Suprapubic skin (tissue), 4 donors: ENCODE data around the gene RSPO4. TPM values are rescaled to one million over a fixed set of nuclear protein-coding genes. Genes with fewer than 3 reads are reported as not detected.

Experiments
- DNase-seq, 2 donors: peaks; one replicate each; pipeline ENCODE4 v3.0.0-alpha.2; 2019; ENCODE audit warnings: low spot score in 2 of 2
- H3K27ac ChIP-seq: fragments of 200-600 bp; sonication (generic); one replicate; pipeline ENCODE4 v1.5.1; 2019
- H3K27me3 ChIP-seq: fragments of 200-600 bp; sonication (generic); one replicate; pipeline ENCODE4 v1.5.1; 2019
- H3K36me3 ChIP-seq: fragments of 200-600 bp; sonication (generic); one replicate; pipeline ENCODE4 v1.5.1; 2019
- H3K4me1 ChIP-seq: fragments of 200-600 bp; sonication (generic); one replicate; pipeline ENCODE4 v1.5.1; 2019
- H3K4me3 ChIP-seq: fragments of 200-600 bp; sonication (generic); one replicate; pipeline ENCODE4 v1.5.1; 2019; ENCODE audit warnings: mild to moderate bottlenecking
- H3K9me3 ChIP-seq: fragments of 200-600 bp; sonication (generic); one replicate; pipeline ENCODE4 v1.5.1; 2019
- EP300 ChIP-seq: sonication (generic); formaldehyde crosslinking; IDR thresholded peaks from one replicate; pipeline ENCODE4 v1.6.1; 2017; ENCODE audit warnings: antibody characterized with exemption
- POLR2A ChIP-seq, 2 donors: fragments of 450-650 bp; IDR thresholded peaks; one replicate each; pipeline ENCODE4 v1.6.1; 2017; ENCODE audit warnings: antibody characterized with exemption in 2 of 2, mild to moderate bottlenecking in 2 of 2, moderate library complexity in 2 of 2
- POLR2AphosphoS5 ChIP-seq, 3 donors: sonication (generic); formaldehyde crosslinking; IDR thresholded peaks; one replicate each; pipeline ENCODE4 v1.6.1; 2017; ENCODE audit warnings: antibody characterized with exemption in 3 of 3
- WGBS: methylation state at CpG from one replicate; pipeline ENCODE4 v1.1.5; 2018; 5-methylcytosine and 5-hydroxymethylcytosine counted together
- total RNA-seq, 4 donors: library from RNA; depleted of rRNA; stranded (reverse); fragments of >200 nt; gene quantifications; one replicate each; pipeline ENCODE4 v1.1.0, GENCODE V29; 2016
- TF ChIP-seq, protein P1 (sequence below), 2 donors: fragments of 200-600 bp in 1 of 2; fragments of 450-650 bp in 1 of 2; sonication (generic) in 1 of 2; IDR thresholded peaks; one replicate each; pipeline ENCODE4 v1.5.1; 2016 to 2019; ENCODE audit warnings: antibody characterized with exemption in 2 of 2, mild to moderate bottlenecking in 1 of 2, moderate library complexity in 1 of 2

RSPO4 gene
- total RNA-seq, 4 donors from 2014 or later = 0.26 to 0.91 (median 0.67) TPM

DNA sequence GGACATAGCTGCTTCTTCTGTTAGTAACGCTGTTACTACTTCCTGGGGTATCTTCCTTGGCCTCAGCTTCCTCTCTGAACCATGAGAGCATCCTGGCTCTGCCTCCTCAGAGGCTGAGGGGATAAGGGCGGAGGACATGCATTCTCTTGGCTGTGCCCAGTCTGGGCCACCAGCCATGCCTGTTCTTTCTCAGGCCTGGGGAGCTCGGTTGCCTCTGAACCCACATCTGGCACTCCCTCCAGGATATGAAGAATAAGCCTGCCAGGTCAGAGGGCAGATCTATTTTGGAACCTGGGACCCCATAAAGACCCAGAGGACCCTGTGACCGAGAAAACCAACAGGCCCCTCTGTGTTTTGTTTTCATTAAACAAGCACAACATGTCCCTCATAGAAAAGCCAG is 79.3 kb downstream of the RSPO4 start:
- WGBS = 57% methylated on average over 4 of the region's 4 CpGs
- Histone ChIP-seq H3K4me1 (peaks cover 9% of the 10 kb centered on the region), H3K27me3 (no peaks in the 10 kb centered on the region), H3K36me3 (no peaks in the 10 kb centered on the region), H3K27ac (no peak overlapping the region), H3K4me3 (no peak overlapping the region), H3K9me3 (no peaks in the 10 kb centered on the region)
- no peak for DNase-seq
- TF ChIP-seq POLR2A (IDR thresholded peaks at IDR 0.05) = no peak
- TF ChIP-seq POLR2AphosphoS5 (IDR thresholded peaks at IDR 0.05) = no peak
- no peak for TF ChIP-seq EP300
- TF ChIP-seq, protein P1, sequence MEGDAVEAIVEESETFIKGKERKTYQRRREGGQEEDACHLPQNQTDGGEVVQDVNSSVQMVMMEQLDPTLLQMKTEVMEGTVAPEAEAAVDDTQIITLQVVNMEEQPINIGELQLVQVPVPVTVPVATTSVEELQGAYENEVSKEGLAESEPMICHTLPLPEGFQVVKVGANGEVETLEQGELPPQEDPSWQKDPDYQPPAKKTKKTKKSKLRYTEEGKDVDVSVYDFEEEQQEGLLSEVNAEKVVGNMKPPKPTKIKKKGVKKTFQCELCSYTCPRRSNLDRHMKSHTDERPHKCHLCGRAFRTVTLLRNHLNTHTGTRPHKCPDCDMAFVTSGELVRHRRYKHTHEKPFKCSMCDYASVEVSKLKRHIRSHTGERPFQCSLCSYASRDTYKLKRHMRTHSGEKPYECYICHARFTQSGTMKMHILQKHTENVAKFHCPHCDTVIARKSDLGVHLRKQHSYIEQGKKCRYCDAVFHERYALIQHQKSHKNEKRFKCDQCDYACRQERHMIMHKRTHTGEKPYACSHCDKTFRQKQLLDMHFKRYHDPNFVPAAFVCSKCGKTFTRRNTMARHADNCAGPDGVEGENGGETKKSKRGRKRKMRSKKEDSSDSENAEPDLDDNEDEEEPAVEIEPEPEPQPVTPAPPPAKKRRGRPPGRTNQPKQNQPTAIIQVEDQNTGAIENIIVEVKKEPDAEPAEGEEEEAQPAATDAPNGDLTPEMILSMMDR (IDR thresholded peaks at IDR 0.05) = no peak

DNA sequence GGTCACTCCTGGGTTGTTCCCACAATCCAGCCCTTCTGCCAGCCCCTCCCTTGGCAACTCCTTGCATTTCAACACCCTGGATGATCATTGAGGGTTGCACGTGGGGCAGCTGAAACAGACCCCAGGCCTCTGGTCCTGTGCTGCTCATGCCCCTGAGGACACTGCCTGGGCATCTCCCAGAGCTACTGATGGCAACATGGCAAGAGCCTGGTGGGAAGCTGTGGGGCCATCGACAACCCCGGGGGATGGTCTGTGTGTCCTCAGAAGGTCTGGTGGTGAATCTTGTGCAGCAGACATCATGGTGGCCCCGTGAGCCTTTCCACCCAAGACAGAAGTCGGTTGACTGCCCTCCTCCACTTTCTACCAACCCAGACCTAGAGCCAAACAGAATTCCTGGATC is 81.0 kb downstream of the RSPO4 start:
- Histone ChIP-seq H3K4me3 (no peak overlapping the region), H3K27me3 (peaks cover 3% of the 10 kb centered on the region), H3K27ac (no peak overlapping the region), H3K36me3 (no peaks in the 10 kb centered on the region), H3K4me1 (peaks cover 9% of the 10 kb centered on the region), H3K9me3 (no peaks in the 10 kb centered on the region)
- 90% methylated on average over 4 of the region's 5 CpGs for WGBS
- DNase-seq = no peak
- TF ChIP-seq POLR2A (IDR thresholded peaks at IDR 0.05) (no peak), POLR2AphosphoS5 (IDR thresholded peaks at IDR 0.05) (no peak), EP300 (no peak)
- TF ChIP-seq, protein P1 (IDR thresholded peaks at IDR 0.05) = no peak

DNA sequence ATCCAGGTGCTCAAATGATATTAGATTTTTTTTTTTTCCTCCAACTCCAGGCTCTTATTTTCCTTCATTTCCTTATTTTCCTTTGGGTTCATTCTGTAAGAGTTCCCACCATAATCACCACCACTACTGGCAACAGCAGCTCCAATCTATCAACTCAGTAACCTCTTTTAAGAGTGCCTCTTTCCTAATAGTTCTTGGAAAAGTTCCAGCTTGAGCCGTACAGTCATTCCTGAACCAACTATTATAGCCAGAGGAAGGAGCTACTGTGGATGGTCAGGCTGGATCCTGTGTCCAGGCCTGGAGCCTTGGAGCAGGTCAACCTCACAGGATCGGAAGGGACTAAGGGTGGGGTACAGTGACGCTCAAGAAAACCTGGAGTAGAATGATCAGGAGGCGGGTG is 81.8 kb downstream of the RSPO4 start:
- no peak for DNase-seq
- WGBS = 87% methylated on average over 4 of the region's 4 CpGs
- TF ChIP-seq, protein P1 (IDR thresholded peaks at IDR 0.05) = no peak
- TF ChIP-seq EP300 (no peak), POLR2AphosphoS5 (IDR thresholded peaks at IDR 0.05) (no peak), POLR2A (IDR thresholded peaks at IDR 0.05) (no peak)
- Histone ChIP-seq H3K36me3 (no peaks in the 10 kb centered on the region), H3K27me3 (peaks cover 9% of the 10 kb centered on the region), H3K27ac (no peak overlapping the region), H3K4me1 (peaks cover 9% of the 10 kb centered on the region), H3K9me3 (no peaks in the 10 kb centered on the region), H3K4me3 (no peak overlapping the region)

DNA sequence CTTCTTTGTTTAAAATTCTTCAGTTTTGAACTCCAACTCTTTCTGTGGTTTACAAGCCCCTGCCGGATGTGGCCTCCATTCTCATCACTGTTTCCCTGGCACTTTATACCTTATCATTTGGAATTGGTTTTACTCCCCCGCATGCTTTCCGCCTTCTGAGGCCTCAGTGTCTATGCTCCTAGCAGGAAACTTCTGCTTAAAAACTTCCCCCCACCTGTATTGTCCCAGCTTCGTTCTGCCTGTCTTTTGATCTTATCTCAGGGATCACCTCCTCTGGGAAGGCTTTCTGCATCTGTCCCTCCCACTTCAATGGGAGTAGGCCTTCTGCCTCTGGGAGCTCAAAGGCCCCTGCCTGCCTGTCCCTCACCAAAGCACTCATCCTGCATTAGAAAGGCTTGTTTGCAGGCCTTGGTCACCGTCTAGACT is 82.6 kb downstream of the RSPO4 start:
- TF ChIP-seq, protein P1 (IDR thresholded peaks at IDR 0.05) = no peak
- TF ChIP-seq EP300 = no peak
- TF ChIP-seq POLR2A (IDR thresholded peaks at IDR 0.05) = no peak
- no peak for TF ChIP-seq POLR2AphosphoS5 (IDR thresholded peaks at IDR 0.05)
- Histone ChIP-seq H3K27ac (no peak overlapping the region), H3K27me3 (peaks cover 14% of the 10 kb centered on the region), H3K4me1 (peaks cover 8% of the 10 kb centered on the region), H3K4me3 (no peak overlapping the region), H3K36me3 (no peaks in the 10 kb centered on the region), H3K9me3 (no peaks in the 10 kb centered on the region)
- WGBS = 74% methylated on average over 5 of the region's 5 CpGs
- DNase-seq = no peak

DNA sequence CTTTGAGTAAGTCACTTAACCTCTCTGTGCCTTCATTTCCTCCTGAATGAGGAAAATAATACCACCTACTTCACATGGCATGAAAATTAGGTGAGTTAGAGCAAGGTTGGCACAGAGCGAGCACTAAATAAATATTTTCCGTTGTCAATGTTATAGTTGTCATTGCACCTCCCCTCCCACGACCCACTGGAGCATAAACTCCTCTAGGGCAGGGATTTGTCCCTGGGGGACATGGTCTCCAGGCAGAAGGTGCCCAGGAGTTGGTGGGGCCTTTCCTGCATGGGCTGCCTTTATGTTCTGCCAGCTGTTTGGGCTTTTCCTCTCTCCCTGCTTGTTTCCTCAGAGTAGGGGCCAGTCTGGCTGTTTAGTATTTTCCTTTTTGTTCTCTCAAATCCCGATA is 84.7 kb downstream of the RSPO4 start:
- Histone ChIP-seq H3K9me3 (no peaks in the 10 kb centered on the region), H3K27ac (no peak overlapping the region)
- 59% methylated on average over 4 of the region's 4 CpGs for WGBS

More for the DNA sequence above, 84.7 kb downstream of the RSPO4 start:
- Histone ChIP-seq H3K27me3 (peaks cover 25% of the 10 kb centered on the region), H3K36me3 (no peaks in the 10 kb centered on the region), H3K4me3 (no peak overlapping the region), H3K4me1 (peaks cover under 1% of the 10 kb centered on the region)
- no peak for DNase-seq
- TF ChIP-seq, protein P1 (IDR thresholded peaks at IDR 0.05) = no peak
- TF ChIP-seq POLR2A (IDR thresholded peaks at IDR 0.05) = no peak
- no peak for TF ChIP-seq POLR2AphosphoS5 (IDR thresholded peaks at IDR 0.05)
- TF ChIP-seq EP300 = no peak
